Suprapubic skin (tissue), 4 donors: Measurements from ENCODE around the gene TRAPPC1.

Experiments
- EP300 ChIP-seq: sonication (generic); formaldehyde crosslinking; IDR thresholded peaks from one replicate; pipeline ENCODE4 v1.6.1; 2017; ENCODE audit warnings: antibody characterized with exemption
- POLR2A ChIP-seq, 2 donors: fragments of 450-650 bp; IDR thresholded peaks; one replicate each; pipeline ENCODE4 v1.6.1; 2017; ENCODE audit warnings: antibody characterized with exemption in 2 of 2, mild to moderate bottlenecking in 2 of 2, moderate library complexity in 2 of 2
- POLR2AphosphoS5 ChIP-seq, 3 donors: sonication (generic); formaldehyde crosslinking; IDR thresholded peaks; one replicate each; pipeline ENCODE4 v1.6.1; 2017; ENCODE audit warnings: antibody characterized with exemption in 3 of 3
- TF ChIP-seq, protein P1 (sequence below), 2 donors: fragments of 200-600 bp in 1 of 2; fragments of 450-650 bp in 1 of 2; sonication (generic) in 1 of 2; IDR thresholded peaks; one replicate each; pipeline ENCODE4 v1.5.1; 2016 to 2019; ENCODE audit warnings: antibody characterized with exemption in 2 of 2, mild to moderate bottlenecking in 1 of 2, moderate library complexity in 1 of 2

DNA sequence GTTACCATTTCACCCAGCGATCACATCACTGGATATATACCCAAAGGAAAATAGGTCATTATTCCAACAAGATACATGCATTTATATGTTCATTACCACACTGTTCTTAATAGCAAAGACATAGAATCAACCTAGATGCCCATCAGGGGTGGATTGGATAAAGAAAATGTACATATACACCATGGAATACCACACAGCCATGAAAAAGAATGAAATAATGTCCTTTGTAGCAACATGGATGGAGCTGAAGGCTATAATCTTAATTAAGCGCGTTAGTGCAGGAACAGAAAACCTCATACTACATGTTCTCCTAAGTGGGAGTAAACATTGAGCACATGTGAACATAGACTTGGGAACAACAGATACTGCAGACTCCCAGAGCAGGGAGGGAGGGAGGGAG is 18.8 kb upstream of the TRAPPC1 start:
- TF ChIP-seq, protein P1, sequence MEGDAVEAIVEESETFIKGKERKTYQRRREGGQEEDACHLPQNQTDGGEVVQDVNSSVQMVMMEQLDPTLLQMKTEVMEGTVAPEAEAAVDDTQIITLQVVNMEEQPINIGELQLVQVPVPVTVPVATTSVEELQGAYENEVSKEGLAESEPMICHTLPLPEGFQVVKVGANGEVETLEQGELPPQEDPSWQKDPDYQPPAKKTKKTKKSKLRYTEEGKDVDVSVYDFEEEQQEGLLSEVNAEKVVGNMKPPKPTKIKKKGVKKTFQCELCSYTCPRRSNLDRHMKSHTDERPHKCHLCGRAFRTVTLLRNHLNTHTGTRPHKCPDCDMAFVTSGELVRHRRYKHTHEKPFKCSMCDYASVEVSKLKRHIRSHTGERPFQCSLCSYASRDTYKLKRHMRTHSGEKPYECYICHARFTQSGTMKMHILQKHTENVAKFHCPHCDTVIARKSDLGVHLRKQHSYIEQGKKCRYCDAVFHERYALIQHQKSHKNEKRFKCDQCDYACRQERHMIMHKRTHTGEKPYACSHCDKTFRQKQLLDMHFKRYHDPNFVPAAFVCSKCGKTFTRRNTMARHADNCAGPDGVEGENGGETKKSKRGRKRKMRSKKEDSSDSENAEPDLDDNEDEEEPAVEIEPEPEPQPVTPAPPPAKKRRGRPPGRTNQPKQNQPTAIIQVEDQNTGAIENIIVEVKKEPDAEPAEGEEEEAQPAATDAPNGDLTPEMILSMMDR (IDR thresholded peaks at IDR 0.05), result no peak
- no peak for TF ChIP-seq POLR2A (IDR thresholded peaks at IDR 0.05)
- TF ChIP-seq POLR2AphosphoS5 (IDR thresholded peaks at IDR 0.05), result no peak
- TF ChIP-seq EP300, result no peak
